A549 (cell line): Measurements from ENCODE around the gene TPRN. TPM values are rescaled to one million over a fixed set of nuclear protein-coding genes. Genes with fewer than 3 reads are reported as not detected.

Source experiments
- ATAC-seq, 2 experiments: fragments of 200-7000 bp in 1 of 2; fragments of >200 bp in 1 of 2; cut with Nextera tagmentation in 1 of 2; cut with Tn5 transposase in 1 of 2; 3 replicates each; pipeline versions ENCODE4 v1.8.0 to v1.9.1; 2018 to 2020; ENCODE audit warnings: mild to moderate bottlenecking in 1 of 2, moderate library complexity in 1 of 2
- CTCF ChIA-PET: fragments of 300-600 bp; sonication (Branson Sonifier 250); formaldehyde crosslinking; extraction: SDS; loops from one replicate; lab custom pipeline; 2021; ENCODE audit warnings: antibody characterized with exemption, inconsistent platforms; lab: Yijun Ruan, JAX
- POLR2A ChIA-PET: fragments of 350-600 bp; formaldehyde crosslinking; extraction: SDS; loops from one replicate; lab custom pipeline; 2021; ENCODE audit warnings: antibody characterized with exemption, inconsistent platforms; lab: Yijun Ruan, JAX
- DNase-seq, 2 experiments: peaks; one replicate each; pipeline versions ENCODE4 v3.0.0 to v3.0.0-alpha.2; 2011 to 2016; ENCODE audit warnings: low read depth in 1 of 2, low spot score in 1 of 2
- FAIRE-seq: peaks from 2 replicates; lab custom pipeline; 2011; peaks lifted over from hg19 to GRCh38; lab: Jason Lieb, UNC
- H3K27ac ChIP-seq, 2 experiments: fragments of >200 bp; sonication (Bioruptor Twin); formaldehyde crosslinking; 3 replicates each; pipeline ENCODE4 v1.5.1; 2016 to 2017
- H3K4me1 ChIP-seq: fragments of >200 bp; sonication (Bioruptor Twin); formaldehyde crosslinking; 3 replicates; pipeline ENCODE4 v1.6.1; 2016
- H3K4me2 ChIP-seq: fragments of >200 bp; sonication (Bioruptor Twin); formaldehyde crosslinking; 3 replicates; pipeline ENCODE4 v1.6.1; 2016
- H3K4me3 ChIP-seq: fragments of >200 bp; sonication (Bioruptor Twin); formaldehyde crosslinking; 3 replicates; pipeline ENCODE4 v1.5.1; 2016
- H3K9me3 ChIP-seq: fragments of >200 bp; sonication (Bioruptor Twin); formaldehyde crosslinking; 3 replicates; pipeline ENCODE4 v1.6.1; 2016
- CBX2 ChIP-seq: fragments of 200-600 bp; sonication (generic); IDR thresholded peaks from 2 replicates; pipeline ENCODE4 v1.6.1; 2016; ENCODE audit warnings: low read depth, mild to moderate bottlenecking, borderline replicate concordance
- CBX8 ChIP-seq: fragments of 200-600 bp; sonication (generic); IDR thresholded peaks from 2 replicates; pipeline ENCODE4 v1.6.1; 2016
- CHD2 ChIP-seq: fragments of 150-350 bp; IDR thresholded peaks from 2 replicates; pipeline ENCODE4 v1.6.1; 2014; ENCODE audit warnings: low read length; ENCODE audit not compliant: partially characterized antibody
- CHD4 ChIP-seq: fragments of 200-600 bp; sonication (generic); IDR thresholded peaks from 2 replicates; pipeline ENCODE4 v1.6.1; 2016; ENCODE audit warnings: antibody characterized with exemption, mild to moderate bottlenecking, borderline replicate concordance
- CTCF ChIP-seq: fragments of >200 bp; sonication (Bioruptor Twin); formaldehyde crosslinking; IDR thresholded peaks from 3 replicates; pipeline ENCODE4 v1.5.1; 2016
- EHF ChIP-seq: fragments of 250-450 bp; sonication (Bioruptor Pico); IDR thresholded peaks from 2 replicates; pipeline ENCODE4 v1.5.0; 2020; ENCODE audit warnings: mild to moderate bottlenecking
- ELK1 ChIP-seq: fragments of 150-350 bp; IDR thresholded peaks from 2 replicates; pipeline ENCODE4 v1.6.1; 2014; ENCODE audit warnings: low read depth, mild to moderate bottlenecking, low read length
- FOSB ChIP-seq: fragments of 250-450 bp; sonication (Bioruptor Pico); IDR thresholded peaks from 2 replicates; pipeline ENCODE4 v1.5.0; 2020; ENCODE audit warnings: mild to moderate bottlenecking, moderate library complexity
- FOXS1 ChIP-seq: fragments of 250-450 bp; sonication (Bioruptor Pico); IDR thresholded peaks from 2 replicates; pipeline ENCODE4 v1.5.0; 2020; ENCODE audit warnings: mild to moderate bottlenecking, moderate library complexity
- GATA3 ChIP-seq: IDR thresholded peaks from 2 replicates; pipeline ENCODE4 v1.6.1; 2012; ENCODE audit warnings: borderline replicate concordance
- HOXB5 ChIP-seq: fragments of 250-450 bp; sonication (Bioruptor Pico); IDR thresholded peaks from 2 replicates; pipeline ENCODE4 v1.5.0; 2020; ENCODE audit warnings: mild to moderate bottlenecking, moderate library complexity
- MAFK ChIP-seq: fragments of 450-650 bp; IDR thresholded peaks from 2 replicates; pipeline ENCODE4 v1.6.1; 2014; ENCODE audit not compliant: partially characterized antibody
- NPAS2 ChIP-seq: fragments of 250-450 bp; sonication (Bioruptor Pico); IDR thresholded peaks from 2 replicates; pipeline ENCODE4 v1.8.0; 2022; ENCODE audit warnings: mild to moderate bottlenecking, moderate library complexity, borderline replicate concordance
- NR3C1 ChIP-seq: fragments of >200 bp; sonication (Bioruptor Twin); formaldehyde crosslinking; IDR thresholded peaks from 3 replicates; pipeline ENCODE4 v1.6.1; 2017
- PHF8 ChIP-seq: fragments of 200-600 bp; sonication (generic); IDR thresholded peaks from 2 replicates; pipeline ENCODE4 v1.6.1; 2016; ENCODE audit warnings: low read depth, mild to moderate bottlenecking, antibody characterized with exemption, moderate library complexity, borderline replicate concordance
- POLR2A ChIP-seq: IDR thresholded peaks from 2 replicates; pipeline ENCODE4 v1.6.1; 2012; ENCODE audit warnings: mild to moderate bottlenecking, low read length
- POLR2AphosphoS2 ChIP-seq: conservative IDR thresholded peaks from 2 replicates; pipeline ENCODE4 v1.6.1; 2012; ENCODE audit warnings: low read length, improper control_type of control experiment, inconsistent platforms
- RCOR1 ChIP-seq: fragments of 150-350 bp; IDR thresholded peaks from 2 replicates; pipeline ENCODE4 v1.6.1; 2014; ENCODE audit warnings: antibody characterized with exemption, low read length, low read depth
- SMC3 ChIP-seq: fragments of >200 bp; sonication (Bioruptor Twin); formaldehyde crosslinking; IDR thresholded peaks from 3 replicates; pipeline ENCODE4 v1.6.1; 2018; ENCODE audit warnings: inconsistent platforms
- SREBF2 ChIP-seq: fragments of 450-650 bp; IDR thresholded peaks from 2 replicates; pipeline ENCODE4 v1.6.1; 2014; ENCODE audit warnings: mild to moderate bottlenecking, moderate library complexity
- ZC3H11A ChIP-seq: fragments of 450-650 bp; IDR thresholded peaks from 2 replicates; pipeline ENCODE4 v1.6.1; 2014; ENCODE audit warnings: antibody characterized with exemption, mild to moderate bottlenecking
- ZNF302 ChIP-seq: fragments of 250-450 bp; sonication (Bioruptor Pico); IDR thresholded peaks from 2 replicates; pipeline ENCODE4 v1.9.0; 2021; ENCODE audit warnings: inconsistent platforms, mild to moderate bottlenecking, moderate library complexity
- ZSCAN20 ChIP-seq: fragments of 250-450 bp; sonication (Bioruptor Pico); IDR thresholded peaks from 2 replicates; pipeline ENCODE4 v1.8.0; 2022; ENCODE audit warnings: mild to moderate bottlenecking, moderate library complexity
- WGBS: methylation state at CpG from one replicate; pipeline ENCODE4 v1.1.6; 2017; ENCODE audit errors: missing lambda C conversion rate; 5-methylcytosine and 5-hydroxymethylcytosine counted together
- polyA plus RNA-seq, 4 experiments: library from polyadenylated mRNA; depleted of rRNA in 3 of 4; stranded (reverse); fragments of >200 nt; fragmentation: RNase III in 1 of 4; extraction: RNeasy Plus Mini Kit Qiagen cat#74134 plus additional on column Dnase treatment in 1 of 4; gene quantifications; 2 replicates in 3 of 4; 3 replicates in 1 of 4; pipeline ENCODE4 v1.2.3, GENCODE V29; 2011 to 2017
- TF ChIP-seq, protein P1 (sequence below): IDR thresholded peaks from 2 replicates; pipeline ENCODE4 v1.6.1; 2012; ENCODE audit warnings: low read depth, borderline replicate concordance
- TF ChIP-seq, protein P2 (sequence below): fragments of >200 bp; sonication (Bioruptor Twin); formaldehyde crosslinking; IDR thresholded peaks from 3 replicates; pipeline ENCODE4 v1.6.1; 2016

Gene TPRN
- polyA plus RNA-seq, 2 of the 4 experiments (the other 2 are of a cell fraction): 2.1 to 6.5 TPM

DNA sequence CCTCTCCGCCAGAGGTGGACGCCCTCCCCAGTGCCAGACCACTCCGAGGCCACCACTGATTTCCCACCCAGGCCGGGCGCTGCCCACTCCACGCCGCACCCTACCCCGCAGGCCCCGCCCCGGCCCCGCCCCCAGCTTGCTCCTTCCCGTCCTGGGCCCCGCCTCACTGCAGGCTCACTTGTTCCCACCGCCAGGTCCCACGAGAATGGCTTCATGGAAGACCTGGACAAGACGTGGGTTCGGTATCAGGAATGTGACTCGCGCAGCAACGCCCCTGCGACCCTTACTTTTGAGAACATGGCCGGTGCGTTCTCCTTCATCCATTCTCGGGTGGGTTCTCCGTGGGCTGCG lies 37.2 kb downstream of the TPRN start:
- H3K4me3 ChIP-seq: peak overlapping the region; percentile 38
- peak overlapping the region; percentile 54 to 85 for H3K27ac ChIP-seq
- DNase-seq: peak in 1 of 2 experiments; percentile 78
- H3K4me2 ChIP-seq: peak overlapping the region; percentile 76
- POLR2A ChIA-PET: interaction anchor here (0.6 to 2.1 kb wide), 7 partner anchors 13 to 78 kb away, joined by 3 to 9 read pairs (median 4); partner anchors contain the start of genes RNF224, TPRN and TUBB4B
- no peaks in the 10 kb centered on the region for H3K9me3 ChIP-seq
- peaks cover 35% of the 10 kb centered on the region for H3K4me1 ChIP-seq
- TF ChIP-seq MAFK (no peak), GATA3 (no peak), PHF8 (no peak), EHF (CRISPR knock-in tag) (no peak), FOXS1 (CRISPR knock-in tag) (no peak), CBX2 (no peak), ZNF302 (CRISPR knock-in tag) (no peak), ELK1 (no peak), CHD2 (peak; percentile 46), CTCF (no peak), POLR2A (peak; percentile 19; the same call in 1 of the 2 replicates), CBX8 (no peak), FOSB (CRISPR knock-in tag) (no peak)
- TF ChIP-seq, all 56 proteins: peak for 2
- ATAC-seq (peak; percentile 20 to 49; a peak in 4 of 6 replicates), FAIRE-seq (no peak)
- 61% methylated on average over 15 of the region's 26 CpGs for WGBS
- CTCF ChIA-PET: interaction anchor here (0.7 to 7.4 kb wide), 12 partner anchors 8 to 96 kb away, joined by 3 to 57 read pairs (median 4); partner anchors contain the start of genes LRRC26, RNF224, SSNA1 and TMEM210

DNA sequence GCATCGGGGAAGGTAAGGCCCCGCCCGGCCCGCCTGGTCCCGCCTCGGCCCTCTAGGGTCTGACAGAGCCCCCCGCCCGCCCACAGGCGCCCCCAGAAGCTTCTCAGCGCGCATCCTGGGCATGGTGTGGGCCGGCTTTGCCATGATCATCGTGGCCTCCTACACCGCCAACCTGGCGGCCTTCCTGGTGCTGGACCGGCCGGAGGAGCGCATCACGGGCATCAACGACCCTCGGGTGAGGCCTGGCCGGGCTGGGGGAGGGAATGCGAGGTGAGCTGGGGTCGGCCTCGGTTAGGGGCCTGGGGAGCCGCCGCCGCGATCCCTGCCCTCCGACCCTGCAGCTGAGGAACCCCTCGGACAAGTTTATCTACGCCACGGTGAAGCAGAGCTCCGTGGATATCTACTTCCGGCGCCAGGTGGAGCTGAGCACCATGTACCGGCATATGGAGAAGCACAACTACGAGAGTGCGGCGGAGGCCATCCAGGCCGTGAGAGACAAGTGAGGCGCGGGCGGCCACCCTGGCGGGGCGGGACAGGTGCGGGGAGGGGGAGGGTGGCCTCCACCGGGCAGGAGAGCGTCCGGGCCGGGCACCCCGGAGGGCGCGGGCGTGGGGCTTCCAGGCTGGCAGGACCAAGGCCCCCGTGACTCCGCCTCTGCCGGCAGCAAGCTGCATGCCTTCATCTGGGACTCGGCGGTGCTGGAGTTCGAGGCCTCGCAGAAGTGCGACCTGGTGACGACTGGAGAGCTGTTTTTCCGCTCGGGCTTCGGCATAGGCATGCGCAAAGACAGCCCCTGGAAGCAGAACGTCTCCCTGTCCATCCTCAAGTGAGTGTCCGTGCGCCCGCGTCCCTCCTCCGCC lies 37.8 kb downstream of the TPRN start:
- Histone ChIP-seq H3K4me2 (peak overlapping the region; percentile 76), H3K27ac (peak overlapping the region; percentile 54 to 85), H3K4me1 (peaks cover 29% of the 10 kb centered on the region), H3K9me3 (no peaks in the 10 kb centered on the region), H3K4me3 (peak overlapping the region; percentile 38)
- DNase-seq (peak in 1 of 2 experiments; percentile 76), ATAC-seq (peak; percentile 25 to 60; a peak in 5 of 6 replicates), FAIRE-seq (no peak)
- POLR2A ChIA-PET: interaction anchor here (0.6 to 2.1 kb wide), 8 partner anchors 13 to 78 kb away, joined by 3 to 9 read pairs (median 4); partner anchors contain the start of genes RNF224, TPRN and TUBB4B
- WGBS: 19% methylated on average over 31 of the region's 74 CpGs
- CTCF ChIA-PET: interaction anchor here (0.7 to 7.4 kb wide), 14 partner anchors 8 to 96 kb away, joined by 3 to 57 read pairs (median 4); partner anchors contain the start of genes LRRC26, RNF224, SSNA1 and TMEM210
- TF ChIP-seq, protein P1, sequence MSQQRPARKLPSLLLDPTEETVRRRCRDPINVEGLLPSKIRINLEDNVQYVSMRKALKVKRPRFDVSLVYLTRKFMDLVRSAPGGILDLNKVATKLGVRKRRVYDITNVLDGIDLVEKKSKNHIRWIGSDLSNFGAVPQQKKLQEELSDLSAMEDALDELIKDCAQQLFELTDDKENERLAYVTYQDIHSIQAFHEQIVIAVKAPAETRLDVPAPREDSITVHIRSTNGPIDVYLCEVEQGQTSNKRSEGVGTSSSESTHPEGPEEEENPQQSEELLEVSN: peak; percentile 78
- TF ChIP-seq CBX2 (no peak), HOXB5 (CRISPR knock-in tag) (no peak), ZSCAN20 (no peak), ZC3H11A (no peak), GATA3 (no peak), FOSB (CRISPR knock-in tag) (no peak), SMC3 (0 out of 3 replicates have a peak, but pooled peaks have one; percentile 17), NPAS2 (no peak), ELK1 (no peak), CTCF (peak; percentile 14; the same call in 1 of the 3 replicates), POLR2AphosphoS2 (no peak), NR3C1 (no peak), SREBF2 (no peak), EHF (CRISPR knock-in tag) (no peak), CHD4 (no peak), RCOR1 (no peak), MAFK (no peak)
- TF ChIP-seq, protein P2, sequence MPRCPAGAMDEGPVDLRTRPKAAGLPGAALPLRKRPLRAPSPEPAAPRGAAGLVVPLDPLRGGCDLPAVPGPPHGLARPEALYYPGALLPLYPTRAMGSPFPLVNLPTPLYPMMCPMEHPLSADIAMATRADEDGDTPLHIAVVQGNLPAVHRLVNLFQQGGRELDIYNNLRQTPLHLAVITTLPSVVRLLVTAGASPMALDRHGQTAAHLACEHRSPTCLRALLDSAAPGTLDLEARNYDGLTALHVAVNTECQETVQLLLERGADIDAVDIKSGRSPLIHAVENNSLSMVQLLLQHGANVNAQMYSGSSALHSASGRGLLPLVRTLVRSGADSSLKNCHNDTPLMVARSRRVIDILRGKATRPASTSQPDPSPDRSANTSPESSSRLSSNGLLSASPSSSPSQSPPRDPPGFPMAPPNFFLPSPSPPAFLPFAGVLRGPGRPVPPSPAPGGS: no peak
